Cardiac septum (tissue), 1 donor: ENCODE data around the gene CFAP53. TPM values are rescaled to one million over a fixed set of nuclear protein-coding genes. Genes with fewer than 3 reads are reported as not detected.

Source experiments
- DNase-seq: peaks from one replicate; pipeline ENCODE4 v3.0.0-alpha.2; 2020; ENCODE audit warnings: low spot score
- intact Hi-C: fragments of 100-400 bp; cut with DNase I; formaldehyde crosslinking; loops from one replicate; pipeline ENCODE4 v1.14.0; 2022
- total RNA-seq: library from RNA; stranded (reverse); fragmentation: NEBNext Ultra II Directional; extraction: Animal tissue kit (Norgen Biotek cat#: 25700); gene quantifications from one replicate; pipeline ENCODE4 v1.2.1, GENCODE V29; 2021
- donor health status: DM: no; HTN: no; CAD: no.

CFAP53 gene
- total RNA-seq, 1 donor from 2014 or later: 0.48 TPM

- intact Hi-C loops: no loop called here
- DNase-seq: no peak
Measured at GRCh38 chr18:50201476-50202018, 64.7 kb downstream of the CFAP53 start.

- intact Hi-C loops: loop anchor here (10.0 kb wide), 1 partner anchor 145 kb away; no protein-coding TSS in a partner anchor
- DNase-seq: no peak
Measured at GRCh38 chr18:50199921-50200320, 66.4 kb downstream of the CFAP53 start.

DNA sequence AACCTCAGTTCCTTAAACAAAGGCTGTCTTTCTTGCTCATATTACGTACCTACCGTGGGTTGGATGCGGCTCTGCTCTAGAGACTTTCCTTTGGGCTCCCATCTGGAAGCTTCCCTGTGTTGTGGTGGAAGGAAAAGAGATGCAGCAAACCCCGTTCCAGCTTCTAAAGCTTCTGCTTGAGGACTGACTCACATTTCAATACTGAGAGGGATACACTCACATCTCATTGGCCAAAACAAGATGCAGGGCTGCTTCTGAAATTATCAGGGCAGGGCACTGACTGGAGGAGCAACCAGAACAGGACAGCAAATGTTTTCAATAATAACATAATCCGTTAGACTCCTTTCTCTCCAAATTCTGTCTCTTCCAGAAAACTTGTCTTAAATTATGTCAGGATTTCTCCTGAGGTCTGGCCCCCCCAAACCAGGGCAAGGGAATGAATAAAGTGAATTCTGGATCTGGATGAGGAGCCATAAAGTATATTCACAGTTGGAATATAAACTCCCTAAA, 66.9 kb downstream of the CFAP53 start:
- intact Hi-C loops: loop anchor here (10.0 kb wide), 1 partner anchor 145 kb away; no protein-coding TSS in a partner anchor
- no peak for DNase-seq

DNA sequence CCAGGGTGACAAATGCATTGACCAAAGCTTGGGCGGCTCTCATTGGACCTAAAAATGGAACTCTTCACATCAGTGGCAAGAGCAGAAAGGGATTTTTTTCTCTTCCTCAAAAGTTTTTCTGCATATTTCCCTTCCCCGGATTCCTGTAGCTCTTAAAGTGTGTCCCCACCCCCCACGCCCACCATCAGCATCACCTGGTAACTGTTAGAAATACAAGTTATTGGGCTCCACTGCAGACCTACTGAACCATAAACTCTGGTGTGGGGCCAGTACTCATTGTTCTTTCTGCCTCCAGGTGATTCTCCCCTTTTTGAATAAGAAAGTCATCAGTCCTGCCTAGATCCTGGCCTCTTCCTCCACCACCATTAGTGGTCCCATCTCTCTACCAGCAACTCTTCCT, 70.0 kb downstream of the CFAP53 start:
- intact Hi-C loops: loop anchor here (10.0 kb wide), 1 partner anchor 141 kb away; no protein-coding TSS in a partner anchor
- DNase-seq: no peak

- no peak for DNase-seq
- intact Hi-C loops: loop anchor here (10.0 kb wide), 1 partner anchor 141 kb away; no protein-coding TSS in a partner anchor
Measured at GRCh38 chr18:50195689-50196088, 70.6 kb downstream of the CFAP53 start.

- intact Hi-C loops: loop anchor here (10.0 kb wide), 1 partner anchor 140 kb away; no protein-coding TSS in a partner anchor
- no peak for DNase-seq
Measured at GRCh38 chr18:50194631-50195532, 71.4 kb downstream of the CFAP53 start, which contains the start of gene MYO5B. Gene MYO5B, minus strand, starts transcription at chr18:50195147. Its CDS starts 354 bp downstream, at chr18:50194793.

GRCh38 chr18:50193796-50194630, 72.3 kb downstream of the CFAP53 start:
- DNase-seq: no peak
- intact Hi-C loops: loop anchor here (10.0 kb wide), 1 partner anchor 139 kb away; no protein-coding TSS in a partner anchor

DNA sequence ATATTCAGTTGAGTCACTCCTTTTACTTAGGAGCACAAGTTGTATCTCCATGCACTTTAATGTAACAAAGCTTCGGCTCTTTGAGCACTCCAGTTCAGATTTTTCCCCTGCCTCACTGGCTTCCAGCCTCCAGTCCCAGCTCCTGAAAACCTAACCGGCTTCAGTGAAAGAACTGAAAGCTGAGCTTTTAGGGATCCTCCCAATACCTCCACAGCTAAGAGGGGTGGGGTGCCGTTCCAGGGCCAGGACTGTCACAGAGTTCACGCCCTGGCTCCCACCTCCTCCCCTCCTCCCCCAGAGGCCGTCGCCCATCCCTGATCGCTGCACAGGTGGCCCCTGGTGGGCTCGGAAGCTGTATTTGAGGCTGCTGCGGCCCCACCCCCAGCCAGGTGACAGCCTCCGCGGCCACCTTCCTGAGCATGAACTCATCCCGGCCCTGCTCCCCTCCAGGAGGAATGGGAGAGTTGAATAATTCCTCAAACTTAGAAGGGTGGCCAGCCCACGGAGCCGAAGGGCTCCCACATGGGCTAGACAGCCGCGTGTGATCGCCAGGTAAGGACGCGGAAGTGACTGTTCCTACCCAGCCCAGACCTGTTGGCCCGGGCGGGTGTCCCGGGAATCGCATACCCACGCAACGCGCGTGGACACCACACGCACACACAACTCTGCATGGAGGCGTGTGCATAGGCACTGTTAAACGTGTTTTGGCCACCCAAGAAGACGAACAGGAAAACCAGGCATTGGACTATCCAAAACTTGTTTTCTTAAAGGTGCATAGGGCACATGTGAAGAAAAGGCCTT, 73.1 kb downstream of the CFAP53 start:
- DNase-seq: no peak
- intact Hi-C loops: loop anchor here (10.0 kb wide), 1 partner anchor 138 kb away; no protein-coding TSS in a partner anchor

DNA sequence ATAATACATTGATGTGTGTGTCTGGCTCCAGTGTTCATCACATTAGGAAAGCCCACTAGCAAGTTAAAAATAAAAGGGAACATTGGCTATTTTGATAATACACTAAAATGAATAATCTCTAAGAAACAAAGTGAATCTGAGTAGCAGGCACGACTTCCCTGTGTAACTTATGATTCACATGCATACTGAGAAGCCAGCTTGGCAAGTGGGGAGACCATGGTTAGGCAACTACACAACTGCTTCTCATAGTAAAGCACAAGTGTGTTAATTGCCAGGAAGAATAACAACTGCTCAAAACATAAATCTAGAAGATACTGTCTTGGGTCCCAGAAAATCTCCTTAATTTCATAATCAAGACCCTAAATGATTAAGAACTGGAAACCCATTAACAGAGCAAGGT, 75.4 kb downstream of the CFAP53 start:
- intact Hi-C loops: loop anchor here (10.0 kb wide), 1 partner anchor 136 kb away; no protein-coding TSS in a partner anchor
- no peak for DNase-seq

GRCh38 chr18:50190236-50190635, 76.1 kb downstream of the CFAP53 start:
- intact Hi-C loops: loop anchor here (10.0 kb wide), 1 partner anchor 135 kb away; no protein-coding TSS in a partner anchor
- DNase-seq: no peak

DNA sequence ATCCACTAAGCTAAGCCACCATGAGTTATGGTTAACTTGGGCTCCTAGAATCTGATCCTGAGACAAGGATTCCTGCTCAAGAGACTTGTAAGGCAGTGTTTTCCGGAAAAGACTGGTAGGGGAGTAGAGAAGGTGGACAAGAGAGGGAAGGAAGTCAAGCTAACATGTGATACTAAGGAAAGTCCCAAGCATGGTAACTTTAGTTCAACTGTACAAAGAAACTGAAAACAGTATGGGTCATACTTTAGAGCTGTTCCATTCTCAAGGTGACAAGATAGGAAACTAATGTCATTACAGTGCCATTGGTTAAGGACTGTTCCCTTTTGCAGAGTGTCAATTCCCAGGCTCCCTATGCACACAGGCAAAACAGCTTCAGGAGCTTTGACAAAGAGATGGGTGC, 77.1 kb downstream of the CFAP53 start:
- no peak for DNase-seq
- intact Hi-C loops: no loop called here

GRCh38 chr18:50188652-50189051, 77.6 kb downstream of the CFAP53 start:
- intact Hi-C loops: no loop called here

GRCh38 chr18:50187659-50188058, 78.6 kb downstream of the CFAP53 start:
- intact Hi-C loops: no loop called here
- no peak for DNase-seq

More at GRCh38 chr18:50188652-50189051, 77.6 kb downstream of the CFAP53 start:
- no peak for DNase-seq

DNA sequence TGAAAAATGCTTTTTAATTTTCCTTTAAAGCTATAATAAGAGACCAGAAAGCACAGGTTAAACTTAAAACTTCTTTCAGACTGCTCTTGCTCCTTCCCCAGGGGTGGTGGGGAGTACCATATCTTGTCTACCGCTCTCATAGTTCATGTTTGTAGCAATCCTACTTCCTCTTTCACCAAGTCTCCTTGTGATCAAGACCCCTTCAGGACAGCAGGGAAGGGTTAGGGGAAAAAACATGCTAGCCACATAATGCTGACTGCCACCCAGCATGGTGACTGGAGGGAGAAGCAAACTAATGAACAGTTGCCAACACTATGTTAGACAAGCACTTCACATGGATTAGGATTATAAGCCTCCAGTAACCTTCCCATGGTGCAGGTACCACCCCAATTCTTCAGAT, 79.9 kb downstream of the CFAP53 start:
- intact Hi-C loops: no loop called here
- DNase-seq: no peak

- no peak for DNase-seq
- intact Hi-C loops: no loop called here
Measured at GRCh38 chr18:50183556-50183955, 82.7 kb downstream of the CFAP53 start.

GRCh38 chr18:50182511-50182910, 83.8 kb downstream of the CFAP53 start:
- intact Hi-C loops: no loop called here

DNA sequence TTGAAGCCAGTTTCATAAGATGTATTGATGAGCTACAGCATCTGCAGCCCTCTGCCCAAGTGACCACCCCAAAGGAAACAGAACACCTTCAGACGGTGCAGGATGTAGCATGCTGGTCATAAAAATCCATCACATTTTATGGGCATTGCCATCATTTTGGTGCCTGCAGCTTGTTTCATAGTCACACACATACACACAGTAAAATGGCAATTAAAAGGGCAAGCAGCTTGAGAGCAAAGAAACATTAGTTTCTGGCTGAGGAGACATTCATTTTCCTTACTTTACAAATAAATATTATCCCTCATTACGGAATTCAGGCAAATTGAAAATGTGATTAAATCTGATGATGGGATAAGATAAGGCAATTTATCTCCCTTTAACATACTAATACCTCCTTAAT, 84.7 kb downstream of the CFAP53 start:
- DNase-seq: no peak
- intact Hi-C loops: no loop called here

More at GRCh38 chr18:50182511-50182910, 83.8 kb downstream of the CFAP53 start:
- DNase-seq: no peak

- no peak for DNase-seq
- intact Hi-C loops: no loop called here
Measured at GRCh38 chr18:50179465-50179864, 86.8 kb downstream of the CFAP53 start.
